ENCODE results near the gene CERS1.

CERS1 gene

DNA sequence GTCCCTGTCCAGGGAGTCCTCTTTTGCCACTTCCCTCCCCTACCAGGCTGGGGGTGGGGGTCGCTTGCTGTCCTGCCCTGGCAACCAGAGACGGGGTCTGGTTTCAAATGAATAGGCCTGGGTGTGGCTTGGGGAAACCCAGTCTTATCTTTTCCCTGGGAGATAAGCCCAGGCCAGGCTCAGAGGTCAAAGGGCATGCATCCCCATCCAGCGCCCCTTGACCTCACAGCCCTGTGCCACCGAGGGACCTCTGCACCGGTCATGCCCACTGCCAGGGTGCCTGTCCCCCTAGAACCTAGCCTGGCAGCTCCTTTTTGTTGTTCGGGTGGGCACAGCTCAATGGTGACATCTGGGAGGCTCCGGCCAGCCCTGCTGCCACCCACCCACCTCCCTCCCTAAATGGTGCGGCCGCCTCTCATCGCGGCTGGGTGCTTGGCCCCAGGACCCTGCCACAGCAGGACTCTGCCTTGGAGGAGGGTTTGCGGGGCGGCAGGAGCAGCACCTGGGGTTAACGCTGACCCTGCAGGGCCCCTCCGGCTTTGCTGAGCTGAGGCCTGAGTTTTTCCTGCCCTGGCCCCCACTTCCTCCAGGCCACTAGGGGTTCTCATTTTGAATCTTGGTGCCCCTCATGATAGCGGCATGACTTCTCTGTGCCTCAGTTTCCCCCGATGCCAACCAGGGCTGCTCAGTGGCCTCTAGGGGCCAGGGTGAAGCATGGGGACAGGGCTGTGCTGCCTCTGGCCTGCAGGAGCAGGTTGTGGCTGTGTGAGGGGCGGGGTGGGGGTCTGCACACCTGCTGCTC lies 2.9 kb upstream of the CERS1 start:
- no peak for DNase-seq

DNA sequence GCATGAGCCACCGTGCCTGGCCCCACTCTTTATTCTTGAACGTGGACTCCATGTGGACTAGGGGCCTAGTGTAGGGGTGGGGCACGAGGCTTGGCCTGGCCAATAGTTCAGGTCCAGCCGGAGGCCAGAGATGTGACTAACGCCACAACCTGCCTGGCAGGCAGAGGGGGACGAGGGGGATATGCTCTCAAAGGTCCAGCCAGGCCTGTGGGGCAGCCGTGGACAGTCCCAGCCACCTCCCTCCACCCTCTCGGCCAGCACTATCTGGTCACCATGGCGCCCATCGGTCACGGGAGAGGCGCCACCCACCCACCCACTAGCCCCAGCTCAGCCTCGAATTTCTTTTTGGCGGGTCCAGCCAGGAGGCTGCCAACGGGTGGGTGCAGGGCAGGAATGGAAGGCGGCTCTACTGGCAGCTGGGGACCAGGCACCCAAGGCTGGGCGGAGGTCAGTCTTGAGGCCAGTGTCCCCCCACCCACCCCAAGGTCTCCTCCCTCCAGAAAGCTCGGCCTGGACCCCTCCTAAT lies 2.2 kb upstream of the CERS1 start:
- no peak for DNase-seq

GRCh38 chr19:18897094-18898029 lies 1.4 kb upstream of the CERS1 start:
- no peak for DNase-seq

DNA sequence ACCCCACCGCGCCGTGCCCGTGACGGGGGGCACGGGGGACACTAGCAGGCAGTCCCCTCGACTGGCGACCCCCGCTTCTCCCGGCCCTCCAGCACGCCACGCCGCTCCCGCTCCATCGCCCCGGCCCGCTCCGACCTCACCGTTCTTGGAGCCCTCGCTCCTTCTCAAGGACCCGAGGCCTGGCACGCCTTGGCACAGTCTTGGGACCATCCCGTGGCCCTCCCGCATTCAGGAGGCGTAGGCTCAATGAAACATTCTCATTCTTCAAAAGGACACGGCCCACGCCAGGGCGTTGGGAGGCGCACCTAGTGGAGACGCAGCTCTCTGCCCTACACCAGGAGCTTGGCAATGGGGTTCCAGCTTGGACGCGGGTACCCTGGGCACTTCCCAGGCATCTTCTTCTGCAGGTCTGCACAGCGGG lies 473 bp upstream of the CERS1 start:
- DNase-seq: no peak

DNA sequence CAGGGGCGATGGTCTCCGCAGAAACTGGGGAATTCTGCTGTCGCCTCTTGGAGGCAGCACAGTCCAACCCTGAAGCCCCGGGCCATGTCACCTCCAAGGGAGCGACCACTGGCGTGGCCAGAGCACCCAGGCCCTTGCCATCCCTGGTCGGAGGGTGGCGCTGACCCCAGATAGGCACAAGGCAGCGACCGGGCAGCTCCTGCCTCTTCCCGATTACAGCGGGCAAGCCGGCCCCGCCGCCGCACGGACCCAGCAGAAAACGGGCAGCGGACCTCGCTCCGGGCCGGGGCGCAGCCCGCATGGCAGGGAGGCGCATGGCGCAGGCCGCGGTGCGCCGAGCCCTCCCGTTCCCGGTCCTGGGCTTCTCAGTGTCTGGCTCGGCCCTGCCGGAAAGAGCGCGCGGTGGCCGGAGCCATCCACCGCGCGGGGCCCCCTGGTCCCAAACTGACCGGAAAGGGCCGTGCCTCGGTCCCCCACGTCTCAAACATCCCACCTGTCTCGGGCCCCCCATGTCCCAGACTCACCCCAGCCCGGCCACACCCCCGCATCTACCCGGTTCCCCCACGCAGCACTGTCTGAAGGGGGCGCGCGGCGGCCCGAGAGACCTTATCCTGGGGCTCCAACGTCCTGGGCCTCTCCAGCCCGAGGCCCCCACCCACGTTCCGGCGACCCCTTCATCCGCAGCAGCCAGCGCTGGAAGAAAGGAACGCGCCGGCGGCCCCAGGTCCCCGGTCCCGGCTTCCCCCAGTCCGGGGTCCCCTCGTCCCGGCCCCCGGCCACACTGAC lies 727 bp downstream of the CERS1 start:
- DNase-seq: no peak

GRCh38 chr19:18894254-18895037 lies 1.5 kb downstream of the CERS1 start:
- DNase-seq: no peak

- DNase-seq: no peak
Observed at GRCh38 chr19:18893587-18894253, 2.2 kb downstream of the CERS1 start.

DNA sequence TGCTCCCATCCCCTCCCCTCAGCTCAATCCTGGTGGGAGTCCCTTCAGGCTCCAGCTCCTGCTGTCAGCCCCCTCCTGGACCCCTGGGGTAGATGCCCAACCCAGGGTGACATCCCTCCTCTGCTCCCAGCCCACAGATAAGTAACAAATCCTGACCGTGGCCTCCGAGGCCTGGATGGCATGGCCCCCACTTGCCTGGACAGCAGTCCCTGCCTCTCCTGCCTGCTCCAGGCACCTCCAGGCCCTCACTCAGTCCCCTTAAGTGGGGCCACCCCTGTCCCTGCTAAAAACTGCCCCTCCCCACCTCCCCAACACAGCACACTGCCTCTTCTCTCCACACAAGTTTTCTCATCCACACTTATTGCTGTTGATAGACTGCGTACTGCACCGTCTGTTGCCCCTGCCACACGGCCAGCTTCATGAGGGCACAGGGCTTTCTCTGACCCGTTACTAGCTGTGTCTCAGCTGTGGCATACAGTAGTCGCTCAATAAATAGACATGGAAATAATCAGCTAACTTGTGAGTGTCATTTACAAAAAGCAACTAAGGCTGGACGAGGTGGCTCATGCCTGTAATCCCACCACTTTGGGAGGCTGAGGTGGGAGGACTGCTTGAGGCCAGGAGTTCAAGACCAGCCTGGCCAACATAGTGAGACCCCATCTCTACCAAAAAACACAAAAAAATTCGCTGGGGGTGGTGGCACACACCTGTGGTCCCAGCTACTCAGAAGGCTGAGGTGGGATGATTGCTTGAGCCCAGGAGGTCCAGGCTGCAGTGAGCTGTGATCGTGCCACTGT lies 5.8 kb downstream of the CERS1 start:
- no peak for DNase-seq

GRCh38 chr19:18886972-18887371 lies 9.0 kb downstream of the CERS1 start:
- no peak for DNase-seq

- no peak for DNase-seq
Observed at GRCh38 chr19:18883526-18884304, 12.2 kb downstream of the CERS1 start.

- DNase-seq: no peak
Observed at GRCh38 chr19:18881491-18881890, 14.5 kb downstream of the CERS1 start.

GRCh38 chr19:18879579-18880373 lies 16.2 kb downstream of the CERS1 start:
- peak; percentile 72 for DNase-seq

DNA sequence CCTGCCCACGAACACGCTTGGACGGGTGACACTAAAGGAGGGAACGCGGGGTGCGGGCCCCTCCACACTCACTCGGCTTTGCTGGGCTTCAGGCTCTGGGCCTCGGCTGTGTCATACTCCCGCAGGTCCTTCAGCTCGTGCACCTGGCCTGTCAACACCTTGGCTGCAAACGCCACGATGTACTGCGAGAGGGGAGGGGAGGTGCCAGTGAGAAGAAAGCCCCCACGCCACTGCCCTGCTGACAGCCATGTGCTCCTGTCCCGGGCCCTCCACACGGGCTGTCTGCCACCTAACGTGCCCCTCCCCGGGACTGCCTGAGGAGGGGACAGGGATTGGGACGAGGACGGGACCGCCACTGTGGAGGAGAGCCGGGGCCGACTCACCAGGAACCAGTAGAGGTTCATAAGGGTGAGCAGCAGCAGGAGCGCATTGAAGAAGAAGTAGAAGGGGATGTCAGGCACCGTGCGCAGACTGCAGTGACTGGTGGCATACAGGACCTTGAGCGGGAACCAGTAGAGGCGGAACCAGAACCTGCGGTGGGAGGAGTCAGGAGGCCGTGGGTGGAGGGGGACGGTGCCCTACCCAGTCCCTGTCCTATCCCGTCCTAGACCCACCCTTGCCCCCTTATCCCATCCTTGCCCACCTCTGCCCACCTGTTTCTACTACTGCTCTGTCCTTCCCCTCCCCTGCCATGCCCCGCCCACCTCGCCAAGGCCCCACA lies 16.9 kb downstream of the CERS1 start:
- no peak for DNase-seq

- DNase-seq: no peak
Observed at GRCh38 chr19:18878058-18878797, 17.7 kb downstream of the CERS1 start.

DNA sequence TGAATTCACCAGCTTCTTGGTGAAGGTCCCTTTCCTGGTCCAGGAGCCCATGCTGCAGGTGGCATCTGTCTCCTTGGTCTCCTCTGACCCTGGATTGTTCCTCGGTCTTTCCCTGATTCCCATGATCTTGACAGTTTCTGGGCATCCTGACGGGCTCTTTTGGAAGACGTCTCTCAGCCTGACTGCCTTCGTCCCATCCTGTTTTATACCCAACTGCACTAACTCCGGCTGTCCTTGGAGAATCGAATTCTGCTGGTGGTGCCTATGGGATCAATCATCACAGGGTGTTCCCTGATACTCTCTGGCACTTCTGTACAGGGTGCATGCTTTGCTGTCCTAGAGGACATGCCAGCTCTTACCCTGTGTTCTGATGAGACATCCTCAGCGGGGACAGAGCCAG lies 19.1 kb downstream of the CERS1 start:
- no peak for DNase-seq

- DNase-seq: no peak
Observed at GRCh38 chr19:18875726-18876125, 20.2 kb downstream of the CERS1 start.

- DNase-seq: no peak
Observed at GRCh38 chr19:18871543-18871942, 24.4 kb downstream of the CERS1 start.

Measured in NCI-H1048 (cell line).